GM21576 (cell line): Measurements from ENCODE around the gene CUTC.
"Not testable (repeated sequence)": the region's sequence is repeated elsewhere in the genome, so short reads cannot be mapped to it uniquely, and the experiment has no call there.

Experiments used
- ATAC-seq: cut with Tn5 transposase; IDR thresholded peaks from one replicate; pipeline ENCODE4 v1.9.1; 2021; ENCODE audit warnings: mild to moderate bottlenecking, moderate library complexity; ENCODE audit not compliant: unreplicated experiment

CUTC gene

DNA sequence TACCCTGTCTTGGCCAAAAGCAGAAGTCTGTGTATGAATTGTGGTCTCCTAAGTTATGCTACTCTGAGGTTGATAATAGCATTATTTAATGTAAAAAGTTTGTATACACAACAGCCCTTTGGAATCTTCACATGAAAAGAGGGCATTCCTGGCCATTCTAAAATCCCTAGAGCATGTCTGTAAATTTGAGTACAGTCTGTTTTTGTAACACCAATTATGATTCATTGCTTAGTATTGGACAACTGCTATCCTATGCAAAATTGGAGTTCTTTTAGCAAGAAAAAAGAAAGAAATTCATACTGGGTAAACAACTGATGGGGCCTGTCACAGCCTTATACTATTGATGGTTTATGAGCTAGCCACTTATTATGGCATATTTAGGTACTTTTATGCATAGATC, 10.2 kb downstream of the CUTC start:
- ATAC-seq: no peak

DNA sequence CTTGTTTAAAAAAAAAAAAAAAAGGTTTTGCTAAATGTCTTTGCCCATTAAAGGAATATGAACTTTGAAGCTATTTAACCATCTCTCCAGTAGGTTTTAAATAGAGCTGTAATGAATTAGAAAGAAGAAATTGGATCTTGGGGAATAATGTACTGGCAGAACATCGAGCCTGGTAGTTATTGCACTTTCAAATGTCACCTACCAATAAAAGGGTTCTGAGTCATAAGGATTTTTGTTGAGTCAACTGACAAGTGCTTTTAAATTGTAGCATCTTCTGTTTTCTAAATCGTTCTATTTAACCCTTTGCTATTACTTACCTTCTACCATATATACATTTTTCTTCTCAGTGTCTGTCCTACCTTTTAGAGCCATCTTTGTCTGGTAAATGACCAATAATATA, 10.7 kb downstream of the CUTC start:
- no peak for ATAC-seq

DNA sequence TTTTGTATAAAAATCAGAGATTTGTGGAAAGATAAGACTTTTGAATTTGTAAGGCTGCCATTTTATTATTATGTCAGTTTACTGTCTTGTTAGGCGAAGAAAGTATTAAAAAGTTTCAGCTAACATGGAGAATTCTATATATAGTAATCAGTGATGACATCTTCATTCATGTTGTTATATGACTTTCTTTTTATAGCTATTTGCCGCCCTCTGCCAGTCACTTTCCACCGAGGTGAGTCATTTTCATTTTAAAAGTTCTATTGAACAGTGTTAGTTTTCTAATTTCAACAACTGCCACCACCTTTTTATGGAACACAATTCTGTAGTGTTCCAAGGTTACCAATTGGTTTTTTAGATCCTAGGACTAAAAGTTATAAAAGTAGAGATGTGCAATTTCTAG, 11.8 kb downstream of the CUTC start:
- ATAC-seq: no peak

DNA sequence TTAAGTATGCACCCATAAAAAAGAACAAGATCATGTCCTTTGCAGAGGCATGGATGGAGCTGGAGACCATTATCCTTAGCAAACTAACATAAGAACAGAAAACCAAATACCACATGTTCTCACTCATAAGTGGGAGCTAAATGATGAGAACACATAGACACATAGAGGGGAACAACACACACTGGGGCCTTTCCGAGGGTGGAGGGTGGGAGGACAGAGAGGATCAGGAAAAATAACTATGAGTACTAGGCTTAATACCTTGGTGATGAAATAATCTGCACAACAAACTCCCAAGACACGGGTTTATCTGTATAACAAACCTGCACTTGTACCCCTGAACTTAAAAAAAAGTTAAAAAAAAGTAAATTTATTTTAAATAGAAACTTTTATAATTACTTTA, 14.1 kb downstream of the CUTC start:
- ATAC-seq: not testable (repeated sequence)

DNA sequence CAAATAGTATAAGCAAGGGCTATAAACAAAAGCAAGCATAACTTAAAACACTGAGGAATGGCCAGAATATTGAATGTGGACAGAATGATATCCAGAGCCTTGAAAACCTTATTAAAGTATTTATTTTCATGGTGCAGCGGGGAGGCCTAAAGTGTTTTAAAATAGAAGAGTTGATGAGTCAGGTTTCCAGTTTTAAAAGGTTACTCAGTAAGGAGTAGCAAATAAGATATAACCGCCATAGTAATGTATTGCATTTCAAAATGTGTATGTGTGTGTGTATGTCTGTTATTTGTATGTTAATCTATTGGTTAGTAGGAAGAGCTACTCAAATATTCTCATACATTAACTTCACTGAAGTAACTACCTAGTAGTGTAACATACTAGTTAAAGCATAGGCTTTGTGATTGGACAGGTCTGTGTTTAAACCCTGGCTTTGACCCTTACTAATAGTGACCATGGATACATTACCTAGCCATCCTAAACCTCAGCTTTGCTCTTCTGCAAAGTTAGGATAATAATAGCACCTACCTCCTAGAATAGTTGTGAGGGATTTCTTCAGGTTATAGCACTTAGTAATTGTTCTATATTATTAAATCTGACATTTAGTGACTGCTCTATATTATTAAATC, 16.9 kb downstream of the CUTC start:
- no peak for ATAC-seq

DNA sequence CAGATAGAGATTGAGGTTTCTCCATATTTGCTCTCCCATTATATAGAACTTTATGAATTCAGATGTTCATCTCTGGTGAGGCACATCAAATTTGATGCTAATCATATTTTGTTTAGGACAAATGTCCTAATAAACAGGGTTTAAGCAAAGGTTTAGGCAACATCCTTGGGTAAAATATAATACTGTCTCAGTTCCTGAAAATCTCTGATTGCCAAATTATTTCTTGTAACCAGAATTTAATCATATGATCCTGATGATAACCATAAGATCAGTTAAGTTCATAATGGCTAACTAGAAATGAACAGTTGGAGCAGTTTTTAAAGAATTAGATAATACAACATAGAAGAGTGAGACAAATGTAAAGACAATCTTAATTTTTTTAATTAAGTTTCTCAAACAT, 18.6 kb downstream of the CUTC start:
- ATAC-seq: no peak

DNA sequence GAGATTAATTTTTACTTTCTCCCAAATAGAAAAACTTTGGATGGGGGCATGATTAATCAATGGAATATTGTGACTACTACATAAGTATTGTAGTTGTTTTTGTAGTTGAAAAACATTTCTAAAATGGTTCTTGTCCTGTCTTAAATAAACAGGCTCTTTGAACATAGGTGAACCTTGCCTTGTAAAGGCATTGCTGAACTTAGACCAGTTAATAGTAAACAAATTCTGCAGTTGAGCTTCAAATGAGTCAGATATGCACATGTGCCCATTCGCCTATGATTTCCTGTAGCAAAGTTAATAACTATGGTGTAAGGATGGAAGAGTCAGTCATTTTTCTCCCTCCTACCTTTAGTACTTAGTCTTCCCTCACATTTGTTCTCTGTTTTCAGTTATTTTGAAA, 22.6 kb downstream of the CUTC start:
- ATAC-seq: no peak

DNA sequence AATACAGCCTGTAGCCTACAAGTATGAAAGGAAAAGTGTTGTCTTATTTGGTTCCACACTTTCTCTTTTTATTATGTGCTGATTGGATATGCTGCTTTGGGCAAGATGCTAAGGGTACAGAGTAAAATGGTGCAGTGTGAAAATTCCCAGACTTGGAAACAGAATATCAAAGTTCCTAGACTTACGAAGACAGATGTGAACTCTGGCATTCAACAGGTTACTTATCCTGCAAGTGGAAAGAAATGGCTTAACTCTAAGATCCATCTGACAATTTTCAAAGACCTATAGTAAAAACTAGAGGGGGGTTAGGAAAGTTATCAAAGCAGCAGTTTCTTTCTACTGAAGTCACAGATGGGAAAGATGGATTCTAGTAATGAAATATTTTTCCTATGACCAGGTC, 24.1 kb downstream of the CUTC start:
- ATAC-seq: no peak

DNA sequence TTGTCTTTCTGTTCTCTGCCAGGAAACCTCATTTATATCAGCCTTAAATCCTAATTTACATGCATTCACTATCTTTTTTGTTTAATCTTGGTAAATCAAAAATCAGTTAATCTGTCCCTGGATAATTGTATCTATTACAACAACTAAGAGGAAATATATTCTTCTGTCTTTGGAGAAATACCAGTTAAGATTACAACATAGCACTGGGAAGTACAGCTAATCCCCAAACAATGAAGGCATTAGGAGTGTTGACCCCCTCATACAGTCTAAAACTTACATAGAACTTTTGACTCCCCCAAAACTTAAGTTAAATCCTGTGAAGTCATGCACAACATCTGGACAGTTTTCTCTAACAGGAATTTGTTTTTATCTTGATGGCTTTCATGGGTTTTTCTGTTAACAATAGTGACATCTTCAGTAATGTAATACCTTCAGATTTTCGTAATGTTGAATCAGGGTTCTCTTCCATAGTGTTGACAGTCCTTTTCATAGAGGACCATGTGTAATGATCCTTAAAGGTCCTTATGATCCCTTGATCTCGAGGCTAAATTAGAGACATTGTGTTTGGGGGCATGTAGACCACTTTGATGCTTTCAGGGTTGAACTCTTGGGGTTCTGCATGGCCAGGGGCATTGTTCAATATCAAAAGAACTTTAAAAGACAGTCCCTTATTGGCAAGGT, 26.3 kb downstream of the CUTC start:
- ATAC-seq: no peak

DNA sequence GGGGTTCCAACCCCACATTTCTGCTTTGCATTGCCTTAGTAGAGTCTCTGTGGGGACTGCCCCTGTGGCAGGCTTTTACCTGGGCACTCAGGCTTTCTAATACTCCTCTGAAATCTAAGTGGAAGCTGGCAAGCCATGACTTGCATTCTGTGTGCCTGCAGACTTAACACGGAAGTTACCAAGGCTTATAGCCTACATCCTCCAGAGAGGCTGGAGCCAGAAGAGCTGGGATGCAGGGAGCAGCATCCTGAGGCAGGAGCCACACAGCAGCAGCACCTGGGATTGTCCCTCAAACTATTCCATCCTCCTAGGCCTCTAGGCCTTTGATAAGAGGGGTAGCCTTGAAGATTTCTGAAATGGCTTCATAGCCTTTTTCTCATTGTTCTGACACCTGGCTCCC, 28.3 kb downstream of the CUTC start:
- ATAC-seq: no peak

DNA sequence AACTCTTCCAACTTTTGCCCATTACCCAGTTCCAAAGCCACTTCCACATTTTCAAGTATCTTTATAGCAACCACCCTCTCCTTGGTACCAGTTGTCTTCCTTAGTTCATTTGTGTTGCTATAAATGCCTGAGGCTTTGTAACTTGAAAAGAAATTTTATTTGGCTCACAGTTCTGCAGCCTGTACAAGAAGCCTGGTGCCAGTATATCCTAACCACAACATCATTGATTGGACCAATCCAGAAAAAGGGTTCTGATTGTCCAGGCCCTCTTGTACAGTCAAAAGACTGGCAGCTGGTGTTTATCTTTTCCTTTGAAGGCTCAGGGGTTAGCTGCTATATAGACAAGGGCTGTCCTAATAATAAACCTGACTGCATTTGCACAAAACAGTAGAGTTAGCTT, 29.3 kb downstream of the CUTC start:
- no peak for ATAC-seq

DNA sequence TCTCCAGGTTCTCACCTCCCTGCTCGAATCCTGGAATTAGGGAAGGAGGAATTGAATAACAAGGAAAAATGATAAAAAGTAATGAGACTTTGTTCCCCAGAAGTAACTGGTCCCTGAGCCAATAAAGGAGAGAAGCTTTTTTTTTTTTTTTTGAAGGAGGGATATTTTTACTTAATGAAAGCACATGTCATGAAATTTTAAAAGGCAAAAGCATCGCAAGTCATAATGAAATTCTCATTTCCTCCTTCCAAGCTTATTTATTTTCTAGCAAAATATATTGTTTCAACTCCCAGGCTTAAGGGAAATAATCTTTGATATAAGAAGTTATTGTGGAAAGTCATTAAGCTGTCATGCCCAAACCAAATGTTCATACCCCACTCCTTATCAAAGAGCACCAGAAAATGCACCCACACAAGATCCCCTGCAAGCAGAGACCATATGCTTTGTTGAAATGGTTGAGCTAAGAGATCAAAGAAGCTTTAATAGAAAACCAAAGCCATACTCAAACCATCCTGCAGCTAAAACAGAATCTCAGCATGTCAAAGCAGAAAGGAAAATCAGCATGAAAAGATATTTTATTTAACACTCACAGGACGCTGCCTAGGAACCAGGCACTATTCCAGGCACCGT, 33.8 kb downstream of the CUTC start:
- peak; percentile 11 for ATAC-seq

DNA sequence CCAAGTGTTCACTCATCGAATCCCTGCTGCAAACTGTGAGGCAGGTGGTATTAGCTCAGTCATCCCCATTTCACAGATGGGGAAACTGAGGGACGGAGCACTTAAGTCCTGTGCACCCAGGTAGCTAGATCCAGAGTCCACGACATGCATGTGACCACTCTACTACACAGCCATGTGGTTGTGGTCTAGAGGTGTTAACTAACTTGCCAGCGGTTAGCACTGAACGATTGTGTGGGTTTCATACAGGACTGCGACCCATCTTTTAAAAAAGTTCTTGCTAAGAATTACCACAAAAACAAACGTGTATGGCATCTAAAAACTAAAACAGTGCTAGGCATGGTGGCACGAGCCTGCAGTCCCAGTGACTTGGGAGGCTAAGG, 34.3 kb downstream of the CUTC start:
- ATAC-seq: peak; percentile 83

DNA sequence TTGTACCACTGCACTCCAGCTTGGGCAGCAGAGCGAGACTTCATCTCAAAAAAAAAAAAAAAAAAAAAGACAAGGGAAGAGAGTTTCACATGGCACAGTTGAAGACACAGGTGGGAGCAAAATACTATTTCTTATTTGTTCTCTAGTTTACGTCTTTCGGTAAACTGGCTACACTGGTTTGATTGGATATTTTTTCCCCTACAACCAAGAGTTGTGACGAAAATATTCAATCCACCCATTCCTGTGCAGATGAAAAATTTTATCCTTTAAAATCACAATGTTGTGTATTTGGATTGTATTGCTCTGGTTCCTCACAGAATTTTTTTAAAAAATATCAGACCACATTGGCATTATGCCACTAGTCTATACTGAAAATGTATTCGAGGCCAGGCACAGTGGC, 35.9 kb downstream of the CUTC start:
- no peak for ATAC-seq

DNA sequence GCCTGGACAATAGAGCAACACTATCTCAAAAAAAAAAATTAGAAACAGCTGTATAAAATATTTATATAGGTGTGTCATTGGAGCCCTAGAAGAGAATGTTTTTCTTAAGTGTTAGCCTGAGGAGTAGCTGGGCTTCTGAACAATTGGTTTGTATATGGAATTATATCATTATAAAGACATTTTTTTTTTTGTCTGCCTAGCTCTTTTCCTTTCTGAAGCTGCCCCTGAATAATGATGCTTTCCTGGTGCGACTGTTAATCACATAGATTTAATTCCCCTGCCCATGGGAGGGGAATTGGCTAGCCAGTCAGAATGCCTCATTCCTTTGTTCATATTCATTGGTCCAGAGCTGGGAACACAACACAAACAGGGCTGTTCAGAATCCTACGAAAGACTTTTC, 36.5 kb downstream of the CUTC start:
- no peak for ATAC-seq

DNA sequence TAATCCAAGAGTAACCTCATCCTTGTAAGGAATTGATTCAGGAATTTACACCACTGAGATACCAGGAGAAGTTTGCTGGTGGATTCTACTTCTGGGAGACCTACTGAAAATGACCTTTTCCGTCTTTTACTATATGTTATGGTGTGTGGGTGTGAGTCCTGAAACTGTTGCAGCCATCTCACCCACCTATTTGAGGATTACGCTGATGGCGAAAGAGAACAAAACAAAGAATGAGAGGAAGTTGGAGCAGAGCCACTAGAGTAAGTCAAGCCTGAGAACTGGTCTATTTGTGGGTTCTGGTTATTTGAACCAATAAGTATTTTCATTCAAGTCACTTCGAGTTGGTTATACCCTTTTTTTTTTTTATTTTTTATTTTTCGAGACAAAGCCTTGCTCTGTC, 37.7 kb downstream of the CUTC start:
- no peak for ATAC-seq

DNA sequence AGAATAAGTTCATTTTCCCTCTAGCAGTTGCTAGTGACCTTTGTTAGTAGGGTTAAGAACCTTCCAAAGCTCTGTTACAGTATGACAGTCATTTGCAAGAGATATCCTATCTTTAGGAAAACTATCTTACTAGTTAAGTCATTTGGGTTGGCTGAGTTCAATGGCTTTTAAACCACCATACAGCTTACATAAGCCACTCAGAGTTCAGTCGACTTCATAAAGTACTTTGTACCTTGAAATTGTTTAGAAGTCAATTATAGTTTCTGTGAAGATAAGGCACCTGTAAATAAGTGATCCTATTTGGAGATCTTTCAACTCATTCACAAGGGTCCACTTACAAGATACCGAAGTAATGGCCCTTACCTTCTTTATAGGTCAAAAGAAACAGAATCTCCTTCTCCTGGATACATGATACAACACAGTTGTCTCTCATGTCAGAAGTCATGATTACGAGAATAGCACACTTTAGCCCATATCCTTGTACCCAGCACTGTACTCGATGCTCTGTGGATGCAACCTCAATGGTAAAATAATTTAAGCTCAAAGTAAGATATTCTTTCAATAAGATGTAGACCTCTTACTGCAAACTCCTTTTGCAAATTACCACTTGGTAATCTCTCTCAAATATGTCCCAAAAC, 38.5 kb downstream of the CUTC start:
- ATAC-seq: no peak

DNA sequence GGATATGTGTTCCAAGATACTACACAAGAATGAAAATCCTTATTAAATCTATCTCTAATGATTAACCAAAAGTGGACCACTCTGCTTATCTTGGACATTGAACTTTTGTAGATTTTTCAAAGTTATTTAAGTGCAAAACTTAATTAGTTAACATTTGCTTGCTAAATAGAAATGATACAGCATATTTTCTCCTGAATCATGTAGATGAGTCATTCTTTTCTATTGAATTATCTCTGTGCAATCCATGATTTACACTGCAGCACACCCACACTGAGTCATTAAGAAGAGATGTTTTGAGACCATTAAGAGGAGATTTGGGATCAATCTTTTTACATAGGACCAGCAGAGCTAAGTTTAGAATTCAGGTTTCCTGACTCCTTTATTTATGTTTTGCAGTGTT, 43.8 kb downstream of the CUTC start:
- ATAC-seq: no peak

DNA sequence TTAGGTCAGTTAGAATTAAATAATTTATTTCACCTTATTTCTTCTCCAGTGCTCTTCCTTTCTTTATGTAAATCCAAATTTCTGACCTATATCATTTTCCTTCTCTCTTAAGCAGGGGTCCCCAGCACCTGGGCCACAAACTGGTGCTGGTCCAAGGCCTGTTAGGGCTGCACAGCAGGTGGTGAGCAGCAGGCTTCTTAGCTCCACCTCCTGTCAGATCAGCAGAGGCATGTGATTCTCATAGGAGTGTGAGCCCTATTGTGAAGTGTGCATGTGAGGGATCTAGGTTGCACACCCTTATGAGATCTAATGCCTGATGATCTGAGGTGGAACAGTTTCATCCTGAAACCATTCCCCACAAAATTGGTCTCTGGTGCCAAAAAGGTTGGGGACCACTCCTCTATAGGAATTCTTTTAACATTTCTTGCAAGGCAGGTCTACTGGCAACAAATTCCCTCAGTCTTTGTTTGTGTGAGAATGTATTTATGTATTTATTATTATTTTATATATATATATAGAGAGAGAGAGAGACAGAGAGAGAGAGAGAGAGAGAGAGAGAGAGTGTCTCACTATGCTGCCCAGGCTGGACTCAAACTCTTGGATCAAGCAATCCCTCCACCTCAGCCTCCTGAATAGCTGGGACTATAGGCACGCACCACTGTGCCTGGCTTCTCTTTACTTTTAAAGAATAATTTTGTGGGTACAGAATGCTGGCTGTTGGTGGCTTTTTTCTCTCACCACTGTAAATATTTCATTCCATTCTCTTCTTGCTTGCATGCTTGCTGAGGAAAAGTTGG, 46.1 kb downstream of the CUTC start:
- ATAC-seq: no peak

DNA sequence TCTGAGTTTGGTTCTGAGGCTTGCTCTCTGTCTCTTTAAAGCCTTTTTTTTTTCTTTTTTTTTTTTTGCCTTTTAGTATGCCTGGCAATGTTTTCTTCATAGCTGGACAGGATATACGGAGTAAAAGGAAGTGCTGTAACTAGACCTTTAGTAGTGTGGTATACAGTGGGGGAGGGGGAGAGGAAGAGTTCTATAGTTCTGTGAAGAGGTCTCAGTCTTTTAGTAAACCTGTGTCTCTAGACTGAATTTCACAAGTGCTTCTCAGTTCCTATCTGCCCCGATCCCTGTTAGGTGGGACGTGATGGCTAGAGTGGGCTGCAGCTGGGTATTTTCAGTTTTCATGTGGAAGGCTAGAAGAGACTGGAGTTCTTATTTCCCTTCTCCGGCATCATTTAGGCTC, 47.3 kb downstream of the CUTC start:
- ATAC-seq: no peak

DNA sequence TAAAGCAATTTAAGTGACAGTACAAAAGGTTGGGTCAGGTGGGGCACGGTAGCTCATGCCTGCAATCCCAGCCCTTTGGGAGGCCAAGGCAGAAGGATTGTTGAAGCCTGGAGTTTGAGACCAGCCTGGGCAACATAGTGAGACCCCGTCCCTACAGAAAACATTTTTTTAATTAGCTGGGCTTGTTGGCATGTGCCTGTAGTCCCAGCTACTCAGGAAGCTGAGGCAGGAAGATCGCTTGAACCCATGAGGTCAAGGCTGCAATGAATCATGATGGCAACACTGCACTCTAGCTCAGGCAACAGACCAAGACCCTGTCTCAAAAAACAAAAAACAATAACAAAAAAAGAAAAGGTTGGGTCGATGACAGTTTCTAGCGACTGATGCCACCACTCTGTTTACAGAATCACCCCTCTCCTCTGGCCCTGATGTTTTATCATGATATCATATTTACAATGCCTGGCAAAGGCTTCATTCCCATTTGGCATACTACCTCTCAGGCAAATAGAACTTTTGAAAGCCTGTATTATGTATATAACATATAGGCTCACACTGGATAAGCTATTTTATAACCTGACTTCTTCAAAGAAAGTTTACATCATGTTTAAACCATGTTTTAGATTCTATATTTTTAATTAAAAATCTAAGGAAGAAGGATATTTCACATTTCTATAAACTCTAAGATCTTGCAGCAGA, 49.8 kb downstream of the CUTC start:
- no peak for ATAC-seq
